Liver (tissue), 9 donors: ENCODE measurements around the gene CAPRIN1. TPM values are rescaled to one million over a fixed set of nuclear protein-coding genes. Genes with fewer than 3 reads are reported as not detected.

Experiments
- DNase-seq: peaks from one replicate; pipeline ENCODE4 v3.0.0-alpha.2; 2017; ENCODE audit warnings: low spot score
- H3K27ac ChIP-seq, 2 donors: one replicate each; pipeline ENCODE4 v1.7.0; 2013; ENCODE audit warnings: inconsistent platforms in 2 of 2, low read length in 2 of 2, control low read depth in 1 of 2, low read depth in 1 of 2, mild to moderate bottlenecking in 1 of 2
- H3K27me3 ChIP-seq, 4 donors: one replicate each; pipeline versions ENCODE4 v1.6.1 to v1.7.0; 2013; ENCODE audit warnings: low read length in 3 of 4, inconsistent platforms in 1 of 4, mild to moderate bottlenecking in 1 of 4, moderate library complexity in 1 of 4; ENCODE audit not compliant: control insufficient read depth in 4 of 4, insufficient read depth in 4 of 4
- H3K36me3 ChIP-seq, 4 donors: one replicate each; pipeline versions ENCODE4 v1.6.1 to v1.7.0; 2013; ENCODE audit warnings: low read length in 3 of 4, mild to moderate bottlenecking in 3 of 4, low read depth in 1 of 4, moderate library complexity in 1 of 4; ENCODE audit not compliant: control insufficient read depth in 4 of 4, insufficient read depth in 3 of 4
- H3K4me1 ChIP-seq, 4 donors: one replicate each; pipeline versions ENCODE4 v1.6.1 to v1.7.0; 2013; ENCODE audit warnings: low read length in 3 of 4, mild to moderate bottlenecking in 3 of 4, moderate library complexity in 1 of 4; ENCODE audit not compliant: control insufficient read depth in 4 of 4, insufficient read depth in 4 of 4
- H3K4me3 ChIP-seq, 3 donors: one replicate each; pipeline versions ENCODE4 v1.6.1 to v1.7.0; 2013; ENCODE audit warnings: low read length in 3 of 3, control low read depth in 1 of 3, low read depth in 1 of 3, mild to moderate bottlenecking in 1 of 3
- H3K9ac ChIP-seq, 2 donors: one replicate each; pipeline ENCODE4 v1.7.0; 2013; ENCODE audit warnings: low read length in 2 of 2, mild to moderate bottlenecking in 2 of 2, moderate library complexity in 2 of 2, control low read depth in 1 of 2, low read depth in 1 of 2
- H3K9me3 ChIP-seq, 4 donors: one replicate each; pipeline versions ENCODE4 v1.6.1 to v1.7.0; 2013; ENCODE audit warnings: low read length in 3 of 4; ENCODE audit not compliant: control insufficient read depth in 4 of 4
- ATF3 ChIP-seq: IDR thresholded peaks from 2 replicates; pipeline ENCODE4 v1.6.1; 2016; ENCODE audit warnings: antibody characterized with exemption
- FOXA2 ChIP-seq: IDR thresholded peaks from 2 replicates; pipeline ENCODE4 v1.6.1; 2016; ENCODE audit warnings: antibody characterized with exemption
- GABPA ChIP-seq, 2 donors: IDR thresholded peaks in 1 of 2; conservative IDR thresholded peaks in 1 of 2; 2 replicates each; pipeline ENCODE4 v1.6.1; 2016; ENCODE audit warnings: antibody characterized with exemption in 2 of 2, mild to moderate bottlenecking in 1 of 2, moderate library complexity in 1 of 2
- HNF4A ChIP-seq, 2 donors: conservative IDR thresholded peaks; 2 replicates each; pipeline ENCODE4 v1.6.1; 2016; ENCODE audit warnings: antibody characterized with exemption in 2 of 2, mild to moderate bottlenecking in 2 of 2
- HNF4G ChIP-seq: IDR thresholded peaks from 2 replicates; pipeline ENCODE4 v1.6.1; 2016; ENCODE audit warnings: antibody characterized with exemption
- MAX ChIP-seq: IDR thresholded peaks from 2 replicates; pipeline ENCODE4 v1.6.1; 2016; ENCODE audit warnings: antibody characterized with exemption
- NR2F2 ChIP-seq: IDR thresholded peaks from 2 replicates; pipeline ENCODE4 v1.6.1; 2016; ENCODE audit warnings: antibody characterized with exemption
- RAD21 ChIP-seq, 2 donors: IDR thresholded peaks; 2 replicates each; pipeline ENCODE4 v1.6.1; 2016; ENCODE audit warnings: antibody characterized with exemption in 2 of 2, mild to moderate bottlenecking in 2 of 2
- REST ChIP-seq: IDR thresholded peaks from 2 replicates; pipeline ENCODE4 v1.6.1; 2016; ENCODE audit warnings: antibody characterized with exemption, mild to moderate bottlenecking
- RXRA ChIP-seq, 2 donors: IDR thresholded peaks; 2 replicates each; pipeline ENCODE4 v1.6.1; 2017 to 2018; ENCODE audit warnings: antibody characterized with exemption in 2 of 2, mild to moderate bottlenecking in 1 of 2
- SP1 ChIP-seq: IDR thresholded peaks from 2 replicates; pipeline ENCODE4 v1.6.1; 2018; ENCODE audit warnings: antibody characterized with exemption, mild to moderate bottlenecking
- YY1 ChIP-seq: IDR thresholded peaks from 2 replicates; pipeline ENCODE4 v1.6.1; 2016; ENCODE audit warnings: antibody characterized with exemption, mild to moderate bottlenecking
- WGBS: extraction: QIAGEN DNeasy Blood & Tissue Kit; methylation state at CpG from one replicate; pipeline ENCODE4 v1.1.7; 2013; 5-methylcytosine and 5-hydroxymethylcytosine counted together
- polyA plus RNA-seq, 2 donors: library from polyadenylated mRNA; stranded (reverse) in 1 of 2; unstranded in 1 of 2; fragments of 200-250 nt in 1 of 2; fragments of >200 nt in 1 of 2; fragmentation: Nextera tagmentation in 1 of 2; extraction: Ambion mirVana in 1 of 2; gene quantifications; one replicate each; pipeline versions ENCODE4 v1.2.1 to v1.2.3, GENCODE V29; 2013 to 2015
- total RNA-seq, 2 donors: library from RNA; depleted of rRNA; stranded (reverse); fragments of >200 nt; gene quantifications; one replicate each; pipeline ENCODE4 v1.2.3, GENCODE V29; 2014
- TF ChIP-seq, protein P1 (sequence below): fragments of 150-350 bp; IDR thresholded peaks from 2 replicates; pipeline ENCODE4 v1.5.1; 2017; ENCODE audit warnings: improper control_type of control experiment, low read depth, low read length; ENCODE audit not compliant: missing input control
- TF ChIP-seq, protein P2 (sequence below): IDR thresholded peaks from 2 replicates; pipeline ENCODE4 v1.6.1; 2016; ENCODE audit warnings: antibody characterized with exemption
- donor health status: healthy.
- donor health status: healthy.
- donor health status: healthy.
- donor health status: healthy.
- donor health status: healthy.

CAPRIN1 gene
- total and polyA plus RNA-seq, 4 donors: 19.5 to 112 (median 56.5) TPM

GRCh38 chr11:34036456-34036855 is 15.1 kb upstream of the CAPRIN1 start (continued):
- TF ChIP-seq REST (no peak), MAX (no peak), FOXA2 (no peak), HNF4G (peak; percentile 40)
- TF ChIP-seq, protein P1, sequence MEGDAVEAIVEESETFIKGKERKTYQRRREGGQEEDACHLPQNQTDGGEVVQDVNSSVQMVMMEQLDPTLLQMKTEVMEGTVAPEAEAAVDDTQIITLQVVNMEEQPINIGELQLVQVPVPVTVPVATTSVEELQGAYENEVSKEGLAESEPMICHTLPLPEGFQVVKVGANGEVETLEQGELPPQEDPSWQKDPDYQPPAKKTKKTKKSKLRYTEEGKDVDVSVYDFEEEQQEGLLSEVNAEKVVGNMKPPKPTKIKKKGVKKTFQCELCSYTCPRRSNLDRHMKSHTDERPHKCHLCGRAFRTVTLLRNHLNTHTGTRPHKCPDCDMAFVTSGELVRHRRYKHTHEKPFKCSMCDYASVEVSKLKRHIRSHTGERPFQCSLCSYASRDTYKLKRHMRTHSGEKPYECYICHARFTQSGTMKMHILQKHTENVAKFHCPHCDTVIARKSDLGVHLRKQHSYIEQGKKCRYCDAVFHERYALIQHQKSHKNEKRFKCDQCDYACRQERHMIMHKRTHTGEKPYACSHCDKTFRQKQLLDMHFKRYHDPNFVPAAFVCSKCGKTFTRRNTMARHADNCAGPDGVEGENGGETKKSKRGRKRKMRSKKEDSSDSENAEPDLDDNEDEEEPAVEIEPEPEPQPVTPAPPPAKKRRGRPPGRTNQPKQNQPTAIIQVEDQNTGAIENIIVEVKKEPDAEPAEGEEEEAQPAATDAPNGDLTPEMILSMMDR: no peak

- H3K9me3 ChIP-seq: no peaks in the 10 kb centered on the region
- 96% methylated on average over 2 of the region's 2 CpGs for WGBS
- H3K9ac ChIP-seq: no peak overlapping the region
- DNase-seq: no peak
- no peaks in the 10 kb centered on the region for H3K27me3 ChIP-seq
- H3K36me3 ChIP-seq: no peaks in the 10 kb centered on the region
- TF ChIP-seq, protein P2, sequence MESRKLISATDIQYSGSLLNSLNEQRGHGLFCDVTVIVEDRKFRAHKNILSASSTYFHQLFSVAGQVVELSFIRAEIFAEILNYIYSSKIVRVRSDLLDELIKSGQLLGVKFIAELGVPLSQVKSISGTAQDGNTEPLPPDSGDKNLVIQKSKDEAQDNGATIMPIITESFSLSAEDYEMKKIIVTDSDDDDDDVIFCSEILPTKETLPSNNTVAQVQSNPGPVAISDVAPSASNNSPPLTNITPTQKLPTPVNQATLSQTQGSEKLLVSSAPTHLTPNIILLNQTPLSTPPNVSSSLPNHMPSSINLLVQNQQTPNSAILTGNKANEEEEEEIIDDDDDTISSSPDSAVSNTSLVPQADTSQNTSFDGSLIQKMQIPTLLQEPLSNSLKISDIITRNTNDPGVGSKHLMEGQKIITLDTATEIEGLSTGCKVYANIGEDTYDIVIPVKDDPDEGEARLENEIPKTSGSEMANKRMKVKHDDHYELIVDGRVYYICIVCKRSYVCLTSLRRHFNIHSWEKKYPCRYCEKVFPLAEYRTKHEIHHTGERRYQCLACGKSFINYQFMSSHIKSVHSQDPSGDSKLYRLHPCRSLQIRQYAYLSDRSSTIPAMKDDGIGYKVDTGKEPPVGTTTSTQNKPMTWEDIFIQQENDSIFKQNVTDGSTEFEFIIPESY: no peak
- TF ChIP-seq GABPA (IDR thresholded peaks at IDR 0.05 in 1 of 2, conservative IDR thresholded peaks at IDR 0.05 in 1 of 2) (no peak), NR2F2 (no peak), RAD21 (IDR thresholded peaks at IDR 0.05) (no peak), MAX (no peak), RXRA (IDR thresholded peaks at IDR 0.05) (no peak), FOXA2 (no peak)
- no peak overlapping the region for H3K4me3 ChIP-seq
- no peak overlapping the region for H3K27ac ChIP-seq
- H3K4me1 ChIP-seq: peaks cover 0 to 8% (median 6%) of the 10 kb centered on the region in 4 donors
These were observed 14.5 kb upstream of the CAPRIN1 start for GRCh38 chr11:34037016-34037415.

DNA sequence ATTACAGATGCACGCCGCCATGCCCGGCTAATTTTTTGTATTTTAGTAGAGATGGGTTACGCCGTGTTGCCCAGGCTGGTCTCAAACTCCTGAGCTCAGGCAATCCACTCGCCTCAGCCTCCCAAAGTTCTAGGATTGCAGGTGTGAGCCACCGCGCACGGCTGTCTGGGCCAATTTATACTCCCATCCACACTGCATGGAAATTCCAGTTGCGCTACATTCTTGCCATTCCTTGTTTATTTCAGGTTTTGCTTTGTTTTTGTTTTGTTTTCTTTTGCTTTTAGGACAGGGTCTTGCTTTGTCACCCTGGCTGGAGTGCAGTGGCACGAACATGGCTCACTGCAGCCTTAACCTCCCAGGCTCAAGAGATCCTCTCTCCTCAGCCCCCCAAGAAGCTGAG is 11.0 kb upstream of the CAPRIN1 start:
- no peak for DNase-seq
- no peak overlapping the region for H3K9ac ChIP-seq
- no peaks in the 10 kb centered on the region for H3K36me3 ChIP-seq
- H3K27ac ChIP-seq: no peak overlapping the region
- no peaks in the 10 kb centered on the region for H3K9me3 ChIP-seq
- H3K4me1 ChIP-seq: peaks cover 0 to 8% (median 6%) of the 10 kb centered on the region in 4 donors
- WGBS: 95% methylated on average over 11 of the region's 11 CpGs
- no peak overlapping the region for H3K4me3 ChIP-seq
- H3K27me3 ChIP-seq: no peaks in the 10 kb centered on the region
- TF ChIP-seq SP1 (no peak), HNF4A (conservative IDR thresholded peaks at IDR 0.05) (no peak), RAD21 (IDR thresholded peaks at IDR 0.05) (no peak), HNF4G (no peak), GABPA (IDR thresholded peaks at IDR 0.05 in 1 of 2, conservative IDR thresholded peaks at IDR 0.05 in 1 of 2) (no peak), REST (no peak), ATF3 (no peak), MAX (no peak), YY1 (no peak), NR2F2 (no peak)
- TF ChIP-seq, protein P1: no peak
